ENCODE data around the gene PIK3AP1. TPM values are rescaled to one million over a fixed set of nuclear protein-coding genes. Genes with fewer than 3 reads are reported as not detected.
A peak's percentile ranks its signal among the peaks of the same experiment; 100 is the strongest.
"Not testable (repeated sequence)": the region's sequence is repeated elsewhere in the genome, so short reads cannot be mapped to it uniquely, and the experiment has no call there.

PIK3AP1 gene
- total RNA-seq, 2 donors from 2014 or later, result 4.3 to 6.6 TPM

GRCh38 chr10:96578022-96578421 is 142.3 kb downstream of the PIK3AP1 start:
- H3K9me3 Mint-ChIP-seq, result no peaks in the 10 kb centered on the region
- ATAC-seq (replicated peaks), result no peak
- H3K4me3 Mint-ChIP-seq, result no peak overlapping the region
- peaks cover 34% of the 10 kb centered on the region for H3K4me1 Mint-ChIP-seq
- no peak overlapping the region for H3K27ac Mint-ChIP-seq
- H3K27me3 Mint-ChIP-seq, result no peaks in the 10 kb centered on the region
- H3K36me3 Mint-ChIP-seq (ENCODE audit: low read depth), result peaks cover 61% of the 10 kb centered on the region

DNA sequence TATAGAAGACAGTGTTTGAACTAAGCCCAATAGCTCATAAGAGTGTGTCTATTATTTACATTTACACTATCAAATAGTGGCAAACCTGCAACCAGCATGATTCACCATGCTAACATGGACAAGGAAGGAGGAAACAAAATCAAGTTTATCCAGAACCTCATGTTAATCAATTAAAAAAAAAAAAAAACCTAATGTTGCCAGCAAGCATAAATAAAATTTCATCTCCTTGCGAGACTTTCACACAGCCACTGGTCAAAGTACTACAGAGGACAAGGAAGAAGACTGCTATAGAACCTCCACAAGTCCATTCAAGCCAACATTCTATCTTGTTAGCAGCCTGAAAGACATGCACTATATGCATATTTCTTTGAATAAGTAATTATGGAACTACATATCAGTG is 143.2 kb downstream of the PIK3AP1 start:
- H3K4me1 Mint-ChIP-seq, result peaks cover 33% of the 10 kb centered on the region

DNA sequence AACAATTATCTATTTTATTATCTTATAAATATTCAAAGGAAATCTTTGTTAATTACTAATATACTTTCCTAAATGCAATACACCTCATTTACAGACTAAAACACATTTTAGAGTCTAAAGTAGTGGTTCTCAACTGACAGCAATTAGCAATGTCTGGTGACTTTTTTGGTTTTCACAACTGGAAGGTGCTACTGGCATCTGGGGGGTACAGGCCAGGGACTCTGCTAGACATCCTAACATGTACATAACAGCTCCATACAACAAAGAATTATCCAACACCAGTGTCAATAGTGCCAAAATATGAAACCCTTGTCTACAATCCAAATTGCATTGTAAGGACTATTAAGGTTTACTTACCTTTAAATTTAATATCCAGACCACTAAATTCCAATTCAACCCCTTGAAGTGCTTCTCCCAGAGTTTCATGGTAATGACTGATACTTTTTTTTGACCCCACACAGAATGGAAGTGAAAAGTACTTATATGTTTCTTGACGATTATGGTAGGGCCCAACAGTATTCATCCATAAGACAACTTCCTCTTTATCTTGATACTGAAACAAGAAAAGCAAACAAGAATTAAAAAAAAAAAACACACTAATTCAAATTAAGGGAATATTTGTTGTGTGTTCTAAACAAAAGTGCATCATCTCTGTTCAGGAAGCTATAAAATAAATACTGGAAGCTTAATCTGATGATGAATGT is 143.9 kb downstream of the PIK3AP1 start:
- Mint-ChIP-seq H3K27me3 (no peaks in the 10 kb centered on the region), H3K4me1 (peaks cover 33% of the 10 kb centered on the region), H3K36me3 (ENCODE audit: low read depth) (peaks cover 73% of the 10 kb centered on the region), H3K4me3 (no peak overlapping the region), H3K9me3 (no peaks in the 10 kb centered on the region), H3K27ac (no peak overlapping the region)
- no peak for ATAC-seq (replicated peaks)

More for the DNA sequence above, 143.2 kb downstream of the PIK3AP1 start:
- peaks cover 66% of the 10 kb centered on the region for H3K36me3 Mint-ChIP-seq (ENCODE audit: low read depth)
- H3K27me3 Mint-ChIP-seq, result no peaks in the 10 kb centered on the region
- no peak overlapping the region for H3K27ac Mint-ChIP-seq
- no peak for ATAC-seq (replicated peaks)
- no peaks in the 10 kb centered on the region for H3K9me3 Mint-ChIP-seq
- no peak overlapping the region for H3K4me3 Mint-ChIP-seq

DNA sequence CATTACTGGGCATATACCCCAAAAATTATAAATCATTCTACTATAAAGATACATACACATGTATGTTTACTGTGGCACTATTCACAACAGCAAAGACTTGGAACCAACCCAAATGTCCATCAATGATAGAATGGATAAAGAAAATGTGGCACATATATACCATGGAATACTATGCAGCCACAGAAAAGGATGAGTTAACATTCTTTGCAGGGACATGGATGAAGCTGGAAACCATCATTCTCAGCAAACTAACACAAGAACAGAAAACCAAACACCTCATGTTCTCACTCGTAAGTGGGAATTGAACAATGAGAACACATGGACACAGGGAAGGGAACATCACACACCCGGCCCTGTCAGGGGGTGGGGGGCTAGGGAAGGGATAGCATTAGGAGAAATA is 145.8 kb downstream of the PIK3AP1 start:
- peaks cover 79% of the 10 kb centered on the region for H3K36me3 Mint-ChIP-seq (ENCODE audit: low read depth)
- H3K9me3 Mint-ChIP-seq; ATAC-seq (replicated peaks); H3K27me3 Mint-ChIP-seq; H3K27ac Mint-ChIP-seq; H3K4me3 Mint-ChIP-seq: not testable (repeated sequence)
- peaks cover 25% of the 10 kb centered on the region for H3K4me1 Mint-ChIP-seq

DNA sequence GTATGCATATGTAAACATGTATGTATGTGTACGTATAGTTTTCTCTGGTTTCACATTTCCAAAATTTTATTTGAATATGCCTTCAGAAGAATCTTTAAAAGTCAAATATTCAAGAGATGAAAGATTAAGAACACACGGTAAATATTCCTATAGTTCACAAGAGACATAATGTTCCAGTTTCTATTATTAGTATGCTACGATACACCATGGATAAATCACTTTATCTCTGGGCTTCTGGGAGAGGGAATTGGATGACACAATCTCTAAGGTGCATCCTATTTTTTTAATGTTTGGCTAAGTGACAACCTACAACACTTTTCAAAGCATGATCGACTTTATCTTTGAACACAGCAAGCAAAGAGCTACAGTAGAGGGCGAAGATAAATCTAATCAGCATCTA is 147.3 kb downstream of the PIK3AP1 start:
- Mint-ChIP-seq H3K36me3 (ENCODE audit: low read depth) (peaks cover 88% of the 10 kb centered on the region), H3K9me3 (no peaks in the 10 kb centered on the region), H3K4me3 (no peak overlapping the region), H3K4me1 (peaks cover 27% of the 10 kb centered on the region), H3K27me3 (no peaks in the 10 kb centered on the region), H3K27ac (no peak overlapping the region)
- ATAC-seq (replicated peaks), result no peak

- Mint-ChIP-seq H3K27me3 (no peaks in the 10 kb centered on the region), H3K4me1 (peaks cover 34% of the 10 kb centered on the region), H3K4me3 (no peak overlapping the region), H3K27ac (no peak overlapping the region), H3K36me3 (ENCODE audit: low read depth) (peaks cover 95% of the 10 kb centered on the region), H3K9me3 (no peaks in the 10 kb centered on the region)
- ATAC-seq (replicated peaks), result no peak
Measured at GRCh38 chr10:96570983-96571964, 149.0 kb downstream of the PIK3AP1 start.

GRCh38 chr10:96570511-96570910 is 149.8 kb downstream of the PIK3AP1 start:
- Mint-ChIP-seq H3K4me1 (peaks cover 41% of the 10 kb centered on the region), H3K9me3 (no peaks in the 10 kb centered on the region), H3K36me3 (ENCODE audit: low read depth) (peaks cover 95% of the 10 kb centered on the region), H3K27ac (no peak overlapping the region), H3K27me3 (no peaks in the 10 kb centered on the region), H3K4me3 (no peak overlapping the region)
- ATAC-seq (replicated peaks), result no peak

GRCh38 chr10:96568402-96568801 is 151.9 kb downstream of the PIK3AP1 start:
- Mint-ChIP-seq H3K4me1 (peaks cover 31% of the 10 kb centered on the region), H3K4me3 (no peak overlapping the region), H3K9me3 (no peaks in the 10 kb centered on the region), H3K36me3 (ENCODE audit: low read depth) (peaks cover 95% of the 10 kb centered on the region), H3K27me3 (no peaks in the 10 kb centered on the region), H3K27ac (peak overlapping the region; percentile 31)
- no peak for ATAC-seq (replicated peaks)

- Mint-ChIP-seq H3K9me3 (no peaks in the 10 kb centered on the region), H3K4me3 (no peak overlapping the region), H3K27me3 (no peaks in the 10 kb centered on the region), H3K4me1 (peaks cover 34% of the 10 kb centered on the region), H3K27ac (peak overlapping the region; percentile 33), H3K36me3 (ENCODE audit: low read depth) (peaks cover 68% of the 10 kb centered on the region)
- ATAC-seq (replicated peaks), result peak; percentile 90
Measured at GRCh38 chr10:96565774-96566173, 154.5 kb downstream of the PIK3AP1 start.

DNA sequence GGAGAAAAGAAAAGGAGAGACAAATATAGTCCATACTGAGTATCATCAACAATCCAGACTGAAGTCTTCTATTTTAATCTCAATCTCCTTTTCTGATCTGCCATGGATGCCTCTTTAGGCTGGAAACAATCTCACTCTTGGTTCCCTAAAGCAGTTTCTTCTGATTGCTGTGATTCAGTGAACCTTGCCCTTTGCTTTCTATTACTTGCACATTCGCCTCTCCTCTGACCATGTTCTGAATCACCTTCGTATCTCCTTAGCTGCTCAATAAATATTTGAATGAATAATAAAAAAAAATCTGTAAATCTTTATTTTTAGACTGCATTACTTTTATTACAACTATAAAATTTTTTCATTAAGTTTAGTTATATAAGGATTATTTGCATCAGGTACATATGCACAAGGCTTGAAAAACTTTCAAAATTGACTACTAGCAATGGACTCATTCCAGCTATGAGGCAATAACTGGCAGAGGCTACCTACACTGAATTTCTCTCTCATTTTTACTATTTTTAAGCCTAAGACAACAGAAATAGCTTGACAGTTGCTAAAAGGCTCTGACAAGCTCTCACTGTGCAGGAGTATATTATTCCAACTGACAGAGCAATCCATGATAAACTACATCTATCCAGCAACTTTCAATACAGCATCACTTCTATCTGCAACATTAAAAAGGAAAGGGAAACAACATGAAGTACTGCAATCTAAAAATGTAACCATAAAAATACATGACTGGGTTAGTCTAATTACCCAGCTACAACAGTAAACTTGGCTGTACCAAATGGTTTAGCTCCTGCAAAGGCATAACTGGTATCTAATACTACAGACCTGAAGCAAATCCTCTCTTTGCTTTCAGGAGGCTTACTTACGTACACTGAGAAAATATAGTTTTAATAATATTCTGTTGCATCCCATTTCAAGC is 159.1 kb downstream of the PIK3AP1 start:
- ATAC-seq (replicated peaks), result no peak
- no peak overlapping the region for H3K4me3 Mint-ChIP-seq
- H3K36me3 Mint-ChIP-seq (ENCODE audit: low read depth), result peaks cover 27% of the 10 kb centered on the region
- H3K4me1 Mint-ChIP-seq, result peaks cover 10% of the 10 kb centered on the region
- no peaks in the 10 kb centered on the region for H3K27me3 Mint-ChIP-seq
- no peaks in the 10 kb centered on the region for H3K9me3 Mint-ChIP-seq
- H3K27ac Mint-ChIP-seq, result no peak overlapping the region

DNA sequence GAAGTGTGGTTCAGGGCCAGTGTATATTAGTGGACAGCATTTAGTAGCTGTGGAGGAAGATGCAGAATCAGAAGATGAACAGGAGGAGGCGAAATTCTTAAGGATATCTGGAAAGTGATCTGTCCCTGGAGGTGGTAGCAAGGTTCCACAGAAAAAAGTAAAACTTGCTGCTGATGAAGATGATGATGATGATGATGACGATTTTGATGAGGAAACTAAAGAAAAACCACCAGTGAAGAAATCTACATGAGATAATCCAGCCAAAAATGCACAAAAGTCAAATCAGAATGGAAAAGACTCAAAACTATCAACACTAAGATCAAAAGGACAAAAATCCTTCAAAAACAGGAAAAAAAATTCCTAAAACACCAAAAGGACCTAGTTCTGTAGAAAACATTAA is 159.8 kb downstream of the PIK3AP1 start:
- no peak overlapping the region for H3K27ac Mint-ChIP-seq
- peaks cover 4% of the 10 kb centered on the region for H3K4me1 Mint-ChIP-seq
- H3K4me3 Mint-ChIP-seq, result no peak overlapping the region
- ATAC-seq (replicated peaks), result no peak
- no peaks in the 10 kb centered on the region for H3K27me3 Mint-ChIP-seq
- no peaks in the 10 kb centered on the region for H3K9me3 Mint-ChIP-seq
- H3K36me3 Mint-ChIP-seq (ENCODE audit: low read depth), result peaks cover 21% of the 10 kb centered on the region

DNA sequence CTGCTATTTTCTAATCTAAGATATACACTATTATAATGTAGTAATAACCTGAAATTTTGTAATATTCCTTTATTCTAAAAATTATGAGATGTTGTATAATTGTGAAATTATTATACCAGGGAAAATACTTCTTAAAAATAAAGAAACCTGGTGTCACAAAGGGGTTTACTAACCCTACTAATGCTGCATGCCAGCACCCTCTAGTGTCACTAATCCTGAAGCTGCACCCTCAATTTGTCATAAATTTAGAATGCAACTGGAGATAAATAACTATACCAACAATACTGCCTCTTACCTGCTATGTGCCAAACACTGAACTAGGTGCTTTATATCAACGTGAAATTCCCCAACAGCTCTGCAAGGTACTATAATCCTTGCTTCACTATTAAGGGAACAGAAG is 164.3 kb downstream of the PIK3AP1 start:
- no peak for ATAC-seq (replicated peaks)
- Mint-ChIP-seq H3K27me3 (no peaks in the 10 kb centered on the region), H3K36me3 (ENCODE audit: low read depth) (no peaks in the 10 kb centered on the region), H3K4me1 (no peaks in the 10 kb centered on the region), H3K9me3 (no peaks in the 10 kb centered on the region), H3K4me3 (no peak overlapping the region), H3K27ac (no peak overlapping the region)

DNA sequence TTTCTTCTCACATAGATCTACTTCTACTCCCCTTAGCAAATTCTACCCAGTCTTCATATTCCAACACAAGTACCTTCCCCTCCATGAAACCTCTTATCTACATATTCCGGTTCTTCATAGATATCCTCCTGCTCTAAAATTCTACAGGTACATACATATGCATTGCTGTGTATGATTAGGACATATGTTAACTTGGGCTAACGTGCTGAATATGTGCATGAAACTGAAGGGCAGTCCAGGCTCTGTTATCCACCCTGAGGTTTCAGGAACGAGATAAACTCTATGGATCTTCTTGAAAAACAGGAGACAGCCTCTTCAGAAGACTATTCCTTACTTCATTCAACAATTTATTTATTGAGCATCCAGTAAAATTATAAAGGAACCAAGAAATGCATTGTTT is 165.0 kb downstream of the PIK3AP1 start:
- Mint-ChIP-seq H3K27me3 (no peaks in the 10 kb centered on the region), H3K4me3 (no peak overlapping the region), H3K4me1 (no peaks in the 10 kb centered on the region), H3K27ac (no peak overlapping the region), H3K36me3 (ENCODE audit: low read depth) (no peaks in the 10 kb centered on the region), H3K9me3 (no peaks in the 10 kb centered on the region)
- no peak for ATAC-seq (replicated peaks)

- no peaks in the 10 kb centered on the region for H3K9me3 Mint-ChIP-seq
- no peaks in the 10 kb centered on the region for H3K4me1 Mint-ChIP-seq
- H3K27ac Mint-ChIP-seq, result no peak overlapping the region
- H3K27me3 Mint-ChIP-seq, result no peaks in the 10 kb centered on the region
- ATAC-seq (replicated peaks), result no peak
- H3K4me3 Mint-ChIP-seq, result no peak overlapping the region
- peaks cover 57% of the 10 kb centered on the region for H3K36me3 Mint-ChIP-seq (ENCODE audit: low read depth)
Measured at GRCh38 chr10:96548589-96548988, 171.7 kb downstream of the PIK3AP1 start.

Data from activated T-helper 17 cell treated with anti-CD3 and anti-CD28 coated beads, Interleukin-2, amount 50 U/mL, for 72 hours (primary cell).